ENCODE data around the gene GGA3.

DNA sequence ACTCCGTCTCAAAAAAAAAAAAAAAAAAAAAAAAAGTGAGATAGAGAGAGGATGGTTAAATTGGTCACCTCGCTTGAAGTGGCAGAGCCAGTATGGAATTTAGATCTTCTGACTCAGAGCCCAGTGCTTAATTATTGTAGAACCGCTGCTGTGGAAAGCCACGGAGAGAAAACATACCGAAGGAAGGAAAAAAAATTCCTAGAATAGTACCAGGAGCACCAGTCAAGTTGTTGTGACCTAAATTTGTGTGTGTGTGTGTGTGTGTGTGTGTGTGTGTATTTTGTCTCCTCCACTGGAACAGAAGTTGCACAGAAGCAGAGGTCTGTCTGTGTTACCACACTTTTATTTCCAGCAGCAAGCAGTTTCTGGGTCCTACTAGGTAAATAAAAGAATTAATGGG is 66.5 kb downstream of the GGA3 start:
- TF ChIP-seq, protein P1, sequence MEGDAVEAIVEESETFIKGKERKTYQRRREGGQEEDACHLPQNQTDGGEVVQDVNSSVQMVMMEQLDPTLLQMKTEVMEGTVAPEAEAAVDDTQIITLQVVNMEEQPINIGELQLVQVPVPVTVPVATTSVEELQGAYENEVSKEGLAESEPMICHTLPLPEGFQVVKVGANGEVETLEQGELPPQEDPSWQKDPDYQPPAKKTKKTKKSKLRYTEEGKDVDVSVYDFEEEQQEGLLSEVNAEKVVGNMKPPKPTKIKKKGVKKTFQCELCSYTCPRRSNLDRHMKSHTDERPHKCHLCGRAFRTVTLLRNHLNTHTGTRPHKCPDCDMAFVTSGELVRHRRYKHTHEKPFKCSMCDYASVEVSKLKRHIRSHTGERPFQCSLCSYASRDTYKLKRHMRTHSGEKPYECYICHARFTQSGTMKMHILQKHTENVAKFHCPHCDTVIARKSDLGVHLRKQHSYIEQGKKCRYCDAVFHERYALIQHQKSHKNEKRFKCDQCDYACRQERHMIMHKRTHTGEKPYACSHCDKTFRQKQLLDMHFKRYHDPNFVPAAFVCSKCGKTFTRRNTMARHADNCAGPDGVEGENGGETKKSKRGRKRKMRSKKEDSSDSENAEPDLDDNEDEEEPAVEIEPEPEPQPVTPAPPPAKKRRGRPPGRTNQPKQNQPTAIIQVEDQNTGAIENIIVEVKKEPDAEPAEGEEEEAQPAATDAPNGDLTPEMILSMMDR (IDR thresholded peaks at IDR 0.05): no peak
- no peak for TF ChIP-seq POLR2A (IDR thresholded peaks at IDR 0.05)

Data from heart left ventricle (tissue), 13 donors.